ENCODE results near the gene PRKCH.

DNA sequence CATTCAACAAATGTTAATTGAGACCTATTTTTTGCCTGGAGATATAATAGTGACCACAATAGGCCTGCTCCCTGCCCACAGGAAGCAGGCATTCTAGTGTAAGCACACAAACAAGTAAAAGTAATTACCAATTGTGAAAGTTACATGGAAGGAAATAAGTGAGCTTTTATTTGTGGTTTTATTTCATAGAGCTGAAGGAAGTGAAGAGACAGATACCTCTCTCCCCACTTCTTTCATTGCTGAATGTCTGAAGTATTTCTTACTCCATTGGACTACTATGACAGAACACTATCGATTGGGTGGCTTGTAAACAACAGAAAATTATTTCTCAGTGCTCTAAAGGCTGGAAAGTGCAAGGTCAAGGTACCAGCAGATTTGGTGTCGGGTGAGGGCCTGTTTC, 183.5 kb downstream of the PRKCH start:
- no peak for TF ChIP-seq CTCF (conservative IDR thresholded peaks at IDR 0.05; ENCODE audit: low read length)
- TF ChIP-seq EZH2phosphoT487 (IDR thresholded peaks at IDR 0.05; ENCODE audit: borderline replicate concordance) = no peak

All from Loucy (cell line).